D721Med (cell line): ENCODE results near the gene ZNF862.

Experiments
- DNase-seq: peaks from one replicate; pipeline ENCODE4 v3.0.0; 2011; ENCODE audit warnings: low spot score; ENCODE audit not compliant: insufficient read length
- FAIRE-seq: peaks from 2 replicates; lab custom pipeline; 2011; peaks lifted over from hg19 to GRCh38; lab: Jason Lieb, UNC
- CTCF ChIP-seq: IDR thresholded peaks from 2 replicates; pipeline ENCODE4 v1.5.1; 2012; ENCODE audit warnings: mild to moderate bottlenecking, control low read depth; ENCODE audit not compliant: insufficient read depth; ENCODE audit errors: missing control alignments

ZNF862 gene

DNA sequence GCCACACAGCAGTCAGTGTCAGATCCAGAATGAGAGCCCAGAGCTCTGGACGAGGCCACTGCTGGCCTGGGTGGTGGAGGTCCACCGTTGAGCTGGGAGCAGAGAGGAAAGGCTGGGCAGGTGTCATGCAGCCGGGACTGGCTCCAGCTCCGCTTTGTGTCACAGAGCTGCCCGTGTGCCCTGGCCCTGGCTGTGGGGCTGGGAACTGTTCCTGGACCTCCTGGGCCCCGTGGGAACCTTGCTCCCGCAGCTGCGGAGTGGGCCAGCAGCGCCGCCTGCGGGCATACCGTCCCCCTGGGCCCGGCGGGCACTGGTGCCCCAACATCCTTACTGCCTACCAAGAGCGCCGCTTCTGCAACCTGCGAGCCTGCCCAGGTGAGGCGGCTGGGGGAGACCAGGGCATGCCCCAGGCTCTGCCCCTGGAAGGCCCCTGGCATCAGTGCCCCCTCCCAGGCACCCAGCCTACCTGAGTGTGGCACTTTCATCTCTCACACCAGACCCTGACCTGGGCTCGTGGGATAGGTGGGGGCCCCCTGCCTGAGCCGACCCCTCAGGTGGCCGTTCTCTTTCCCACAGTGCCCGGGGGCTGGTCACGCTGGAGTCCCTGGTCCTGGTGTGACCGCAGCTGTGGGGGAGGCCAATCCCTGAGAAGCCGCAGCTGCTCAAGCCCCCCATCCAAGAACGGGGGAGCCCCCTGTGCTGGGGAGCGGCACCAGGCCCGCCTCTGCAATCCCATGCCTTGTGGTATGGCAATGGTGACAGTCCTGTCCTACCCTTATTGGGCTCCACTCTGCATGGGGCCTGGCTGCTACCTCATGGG is 18.8 kb upstream of the ZNF862 start:
- FAIRE-seq: no peak
- TF ChIP-seq CTCF: no peak
- DNase-seq: no peak

- FAIRE-seq: no peak
- no peak for DNase-seq
- no peak for TF ChIP-seq CTCF
These were observed 18.2 kb upstream of the ZNF862 start for GRCh38 chr7:149819961-149820340.

GRCh38 chr7:149820622-149821190 is 17.5 kb upstream of the ZNF862 start:
- TF ChIP-seq CTCF: no peak
- FAIRE-seq (no peak), DNase-seq (no peak)

DNA sequence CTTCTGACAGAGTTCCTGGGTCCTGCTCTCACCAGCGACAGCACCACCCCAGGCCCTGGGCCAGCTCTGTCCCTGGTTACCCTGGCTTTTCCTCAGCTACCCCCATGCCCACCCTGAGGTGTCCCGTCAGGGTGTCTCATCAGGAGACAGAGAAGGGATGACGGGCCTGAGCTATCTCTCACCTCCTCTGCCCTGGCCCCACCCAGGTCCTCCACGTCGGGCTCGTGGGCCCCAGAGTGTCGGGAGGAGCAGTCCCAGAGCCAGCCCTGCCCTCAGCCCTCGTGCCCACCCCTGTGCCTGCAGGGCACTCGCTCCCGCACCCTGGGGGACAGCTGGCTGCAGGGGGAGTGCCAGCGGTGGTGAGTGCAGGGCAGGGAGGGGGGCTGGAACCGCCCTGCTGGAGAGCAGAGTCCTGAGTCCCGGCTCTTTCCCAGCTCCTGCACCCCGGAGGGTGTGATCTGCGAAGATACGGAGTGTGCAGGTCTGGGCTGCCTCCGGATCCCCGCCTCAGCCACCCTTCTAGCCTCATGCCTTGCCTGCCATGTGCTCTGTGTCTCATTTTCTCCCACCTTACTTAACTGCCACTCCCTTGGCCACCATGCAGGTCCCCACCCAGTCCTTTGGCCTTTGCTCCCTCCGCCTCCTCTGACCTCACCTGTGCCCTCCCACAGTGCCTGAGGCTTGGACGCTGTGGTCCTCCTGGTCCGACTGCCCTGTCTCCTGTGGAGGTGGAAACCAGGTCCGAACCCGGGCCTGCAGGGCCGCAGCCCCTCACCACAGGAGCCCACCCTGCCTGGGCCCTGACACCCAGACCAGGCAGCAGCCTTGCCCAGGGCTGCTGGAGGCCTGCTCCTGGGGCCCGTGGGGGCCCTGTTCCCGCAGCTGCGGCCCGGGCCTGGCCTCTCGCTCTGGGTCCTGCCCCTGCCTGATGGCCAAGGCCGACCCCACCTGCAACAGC is 16.7 kb upstream of the ZNF862 start:
- no peak for FAIRE-seq
- no peak for DNase-seq
- TF ChIP-seq CTCF: no peak

GRCh38 chr7:149822353-149822943 is 15.7 kb upstream of the ZNF862 start:
- FAIRE-seq (no peak), DNase-seq (no peak)
- no peak for TF ChIP-seq CTCF

GRCh38 chr7:149823191-149823630 is 15.0 kb upstream of the ZNF862 start:
- no peak for FAIRE-seq
- TF ChIP-seq CTCF: no peak
- DNase-seq: no peak
